NCI-H187 treated with DMSO at 0.1 percent for 48 hours (cell line): ENCODE results near the gene CBFA2T2.
A peak's percentile ranks its signal among the peaks of the same experiment; 100 is the strongest.

Experiments
- DNase-seq: peaks from one replicate; lab custom pipeline; 2025; lab: John Stamatoyannopoulos, UW

Gene CBFA2T2

DNA sequence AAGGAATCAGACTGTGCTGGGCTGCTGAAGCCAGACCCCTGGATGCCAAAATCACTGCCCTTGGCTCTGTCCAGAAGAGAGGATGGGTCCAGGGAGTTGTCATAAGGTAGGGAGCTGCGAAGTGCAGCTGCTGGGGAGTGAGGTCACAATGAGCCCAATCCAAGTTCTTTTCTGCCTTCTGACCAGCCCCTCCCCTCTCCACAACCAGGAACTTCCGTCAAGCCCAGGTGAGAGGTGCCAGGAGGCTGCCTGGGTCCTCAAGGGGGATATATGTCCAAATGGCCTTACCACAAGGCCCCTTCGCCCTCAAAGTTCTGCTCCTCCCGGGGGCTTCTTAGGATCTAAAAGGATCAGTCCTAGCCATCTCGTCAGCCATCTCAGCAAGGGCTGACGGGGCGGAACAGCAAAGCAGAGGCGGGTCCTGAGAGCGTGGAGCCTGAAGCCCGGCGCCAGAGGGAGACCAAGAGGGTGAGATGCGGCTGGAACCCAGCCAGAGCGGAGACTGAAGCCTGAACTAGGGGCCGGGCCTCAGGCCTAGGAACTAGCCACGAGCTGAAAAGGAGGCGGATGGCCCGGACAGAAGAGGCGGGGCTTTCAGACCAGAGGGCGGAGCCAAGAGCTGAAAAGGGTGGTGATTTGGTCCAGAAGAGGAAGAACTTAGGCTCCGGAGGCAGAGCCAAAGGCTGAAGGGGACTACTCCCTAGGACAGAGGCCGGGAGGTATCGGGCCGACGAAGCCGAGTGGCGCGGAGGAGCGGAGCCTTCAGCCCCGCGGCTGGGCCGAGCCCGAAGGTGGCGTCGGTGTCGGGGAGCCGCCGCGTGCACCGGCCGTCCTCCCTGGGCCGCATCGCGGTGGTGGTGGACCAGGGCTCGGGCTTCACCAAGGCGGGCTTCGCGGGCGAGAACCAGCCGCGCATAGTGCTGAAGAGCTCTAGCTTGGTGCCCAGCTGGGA lies 176.7 kb downstream of the CBFA2T2 start, which contains the start of gene ACTL10:
Gene ACTL10 (plus strand): TSS at position 651 of the 952 bp plus-strand sequence. CDS start 555 bp downstream, outside the sequence.
- DNase-seq, result peak; percentile 90

GRCh38 chr20:33667245-33667675 lies 177.4 kb downstream of the CBFA2T2 start:
- no peak for DNase-seq

GRCh38 chr20:33667676-33668465 lies 178.0 kb downstream of the CBFA2T2 start:
- DNase-seq, result peak; percentile 38

GRCh38 chr20:33668466-33669155 lies 178.7 kb downstream of the CBFA2T2 start:
- DNase-seq, result no peak

DNA sequence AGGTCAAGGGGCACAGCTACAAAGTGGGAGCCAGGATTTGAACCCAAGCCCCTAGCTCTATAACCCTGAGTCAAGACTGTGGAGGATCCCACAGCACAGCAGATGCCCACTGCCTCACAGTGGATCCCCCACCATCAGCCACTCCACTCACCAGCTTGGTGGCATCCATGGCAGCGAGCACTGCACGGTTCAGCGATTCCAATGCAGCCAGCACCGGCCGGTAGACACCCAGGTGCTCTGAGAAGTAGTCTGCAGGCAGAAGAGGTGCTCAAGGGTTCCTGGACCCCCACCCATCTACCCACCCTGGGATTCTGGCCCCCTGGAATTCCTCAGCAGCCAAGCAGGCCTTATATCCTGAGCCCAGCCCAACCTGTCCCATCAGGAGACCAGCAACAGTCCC lies 179.3 kb downstream of the CBFA2T2 start:
- no peak for DNase-seq

- DNase-seq, result no peak
These were observed 180.2 kb downstream of the CBFA2T2 start for GRCh38 chr20:33669873-33670640.

GRCh38 chr20:33670715-33671499 lies 181.0 kb downstream of the CBFA2T2 start:
- DNase-seq, result no peak

DNA sequence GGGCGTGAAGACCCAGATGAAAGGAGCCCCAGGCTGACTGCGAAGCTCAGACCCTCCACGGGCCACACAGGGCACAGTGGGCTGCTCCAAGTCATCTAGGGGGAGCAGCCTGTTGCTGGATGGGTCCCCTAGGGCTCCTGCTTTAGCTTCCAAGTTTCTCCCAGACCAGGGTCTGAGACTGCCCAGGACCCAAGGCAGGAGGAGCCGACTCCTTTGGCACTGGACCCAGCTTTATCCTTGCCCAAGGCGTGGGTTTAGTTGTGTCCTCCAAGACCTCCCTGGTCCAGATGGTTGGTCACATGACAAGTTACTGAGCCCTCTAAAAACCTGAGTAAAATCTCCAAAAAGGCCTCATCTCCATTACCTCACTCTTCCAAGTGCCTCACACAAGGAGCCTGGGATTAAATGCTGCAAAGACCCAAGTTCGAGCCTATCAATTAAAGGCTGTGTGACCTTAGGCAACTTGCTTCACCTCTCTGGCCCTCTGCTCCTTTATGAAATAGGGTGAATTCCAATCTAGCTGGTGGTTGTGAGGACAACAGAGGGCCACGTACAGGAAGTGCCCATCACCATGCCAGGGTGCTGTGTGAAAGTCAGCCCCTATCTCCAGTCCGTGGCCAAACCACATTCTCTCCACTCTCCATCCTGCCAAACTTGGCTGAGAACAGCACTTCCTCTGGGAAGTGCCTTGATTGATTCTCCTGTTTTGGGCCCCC lies 181.8 kb downstream of the CBFA2T2 start:
- no peak for DNase-seq

GRCh38 chr20:33672426-33673113 lies 182.7 kb downstream of the CBFA2T2 start:
- no peak for DNase-seq

- no peak for DNase-seq
These were observed 183.2 kb downstream of the CBFA2T2 start for GRCh38 chr20:33673114-33673409.

- no peak for DNase-seq
These were observed 183.8 kb downstream of the CBFA2T2 start for GRCh38 chr20:33673410-33674293.

GRCh38 chr20:33674294-33675135 lies 184.6 kb downstream of the CBFA2T2 start, which contains the start of gene NECAB3:
TSS of gene NECAB3 (minus strand) at chr20:33674428. CDS start at chr20:33674352, 76 bp downstream.
- no peak for DNase-seq

DNA sequence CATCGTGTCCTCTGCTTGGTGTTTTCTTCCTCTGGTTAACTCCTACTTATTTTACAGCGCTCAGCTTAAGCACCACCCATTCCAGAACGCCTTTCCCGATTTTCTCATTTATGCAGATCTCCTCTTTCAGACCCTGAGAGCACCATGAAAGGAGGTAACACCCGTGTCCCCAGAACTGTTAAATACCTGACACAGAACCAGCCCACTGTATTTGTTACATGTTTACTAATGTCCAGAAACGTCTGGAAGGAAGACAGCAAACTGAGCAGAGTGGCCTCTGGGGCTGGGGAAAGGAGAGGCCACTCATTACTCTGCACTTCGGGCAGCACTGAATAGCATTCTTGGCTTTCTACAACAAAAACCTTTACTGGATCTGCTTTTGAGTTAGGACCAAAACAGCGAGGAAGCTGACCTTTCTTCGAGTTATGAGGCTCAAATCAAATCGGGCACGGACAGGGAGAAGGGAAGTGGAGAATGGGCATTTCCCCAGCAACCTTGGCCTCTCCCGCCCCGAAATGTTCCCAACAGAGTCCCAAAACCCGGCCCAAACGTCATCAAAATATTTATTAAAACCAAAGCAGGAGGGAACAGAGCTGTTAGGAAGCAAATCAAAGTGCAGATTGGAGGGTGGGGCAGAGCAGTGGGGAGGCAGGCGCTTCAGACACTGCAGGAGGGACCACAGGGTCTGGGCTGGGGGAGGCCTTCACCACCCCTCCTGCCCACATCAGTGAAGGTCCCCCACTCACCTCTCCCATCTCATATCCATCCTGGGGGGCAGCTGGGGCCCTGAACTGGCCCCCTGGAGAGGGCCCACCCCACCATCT lies 185.5 kb downstream of the CBFA2T2 start:
- DNase-seq, result no peak

- DNase-seq, result no peak
These were observed 186.2 kb downstream of the CBFA2T2 start for GRCh38 chr20:33676121-33676520.

GRCh38 chr20:33676652-33677645 lies 187.1 kb downstream of the CBFA2T2 start:
- no peak for DNase-seq
